ENCODE data around the gene EME2. TPM values are rescaled to one million over a fixed set of nuclear protein-coding genes. Genes with fewer than 3 reads are reported as not detected.

Gene EME2
- polyA plus RNA-seq, 1 donor from 2014 or later: 21.2 TPM

DNA sequence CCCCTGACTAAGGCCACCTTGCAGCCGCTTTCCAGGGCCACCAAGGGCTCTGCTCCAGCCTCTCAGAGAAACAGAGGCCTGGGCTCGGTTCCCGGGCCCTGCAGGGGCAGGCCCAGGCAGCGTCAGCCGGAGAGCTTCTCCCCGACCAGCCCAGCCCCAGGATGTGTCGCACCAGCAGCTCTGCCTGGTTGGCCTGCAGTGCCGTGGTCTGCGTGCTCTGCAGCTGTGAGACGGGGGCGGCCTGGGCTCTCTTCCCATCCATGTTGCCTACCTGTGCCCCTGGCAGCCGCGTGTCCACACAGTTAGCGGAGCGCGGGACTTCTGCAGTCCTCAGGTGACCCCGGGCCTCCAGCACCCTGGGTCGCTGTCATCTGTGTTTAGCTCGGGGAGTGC lies 16.1 kb downstream of the EME2 start:
- TF ChIP-seq EZH2 (IDR thresholded peaks at IDR 0.05; ENCODE audit: borderline replicate concordance, insufficient read depth, low read length, poor library complexity, severe bottlenecking) (no peak), TAF1 (IDR thresholded peaks at IDR 0.05; ENCODE audit: low read depth) (no peak), SMC3 (conservative IDR thresholded peaks at IDR 0.05; ENCODE audit: poor library complexity) (no peak), EP300 (conservative IDR thresholded peaks at IDR 0.05; ENCODE audit: poor library complexity, severe bottlenecking) (no peak), POLR2AphosphoS5 (IDR thresholded peaks at IDR 0.05) (no peak), RAD21 (conservative IDR thresholded peaks at IDR 0.05) (no peak), MXI1 (conservative IDR thresholded peaks at IDR 0.05; ENCODE audit: poor library complexity, severe bottlenecking) (no peak)
- TF ChIP-seq, protein P1, sequence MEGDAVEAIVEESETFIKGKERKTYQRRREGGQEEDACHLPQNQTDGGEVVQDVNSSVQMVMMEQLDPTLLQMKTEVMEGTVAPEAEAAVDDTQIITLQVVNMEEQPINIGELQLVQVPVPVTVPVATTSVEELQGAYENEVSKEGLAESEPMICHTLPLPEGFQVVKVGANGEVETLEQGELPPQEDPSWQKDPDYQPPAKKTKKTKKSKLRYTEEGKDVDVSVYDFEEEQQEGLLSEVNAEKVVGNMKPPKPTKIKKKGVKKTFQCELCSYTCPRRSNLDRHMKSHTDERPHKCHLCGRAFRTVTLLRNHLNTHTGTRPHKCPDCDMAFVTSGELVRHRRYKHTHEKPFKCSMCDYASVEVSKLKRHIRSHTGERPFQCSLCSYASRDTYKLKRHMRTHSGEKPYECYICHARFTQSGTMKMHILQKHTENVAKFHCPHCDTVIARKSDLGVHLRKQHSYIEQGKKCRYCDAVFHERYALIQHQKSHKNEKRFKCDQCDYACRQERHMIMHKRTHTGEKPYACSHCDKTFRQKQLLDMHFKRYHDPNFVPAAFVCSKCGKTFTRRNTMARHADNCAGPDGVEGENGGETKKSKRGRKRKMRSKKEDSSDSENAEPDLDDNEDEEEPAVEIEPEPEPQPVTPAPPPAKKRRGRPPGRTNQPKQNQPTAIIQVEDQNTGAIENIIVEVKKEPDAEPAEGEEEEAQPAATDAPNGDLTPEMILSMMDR (IDR thresholded peaks at IDR 0.05; ENCODE audit: poor library complexity, severe bottlenecking): no peak
- TF ChIP-seq, protein P2, sequence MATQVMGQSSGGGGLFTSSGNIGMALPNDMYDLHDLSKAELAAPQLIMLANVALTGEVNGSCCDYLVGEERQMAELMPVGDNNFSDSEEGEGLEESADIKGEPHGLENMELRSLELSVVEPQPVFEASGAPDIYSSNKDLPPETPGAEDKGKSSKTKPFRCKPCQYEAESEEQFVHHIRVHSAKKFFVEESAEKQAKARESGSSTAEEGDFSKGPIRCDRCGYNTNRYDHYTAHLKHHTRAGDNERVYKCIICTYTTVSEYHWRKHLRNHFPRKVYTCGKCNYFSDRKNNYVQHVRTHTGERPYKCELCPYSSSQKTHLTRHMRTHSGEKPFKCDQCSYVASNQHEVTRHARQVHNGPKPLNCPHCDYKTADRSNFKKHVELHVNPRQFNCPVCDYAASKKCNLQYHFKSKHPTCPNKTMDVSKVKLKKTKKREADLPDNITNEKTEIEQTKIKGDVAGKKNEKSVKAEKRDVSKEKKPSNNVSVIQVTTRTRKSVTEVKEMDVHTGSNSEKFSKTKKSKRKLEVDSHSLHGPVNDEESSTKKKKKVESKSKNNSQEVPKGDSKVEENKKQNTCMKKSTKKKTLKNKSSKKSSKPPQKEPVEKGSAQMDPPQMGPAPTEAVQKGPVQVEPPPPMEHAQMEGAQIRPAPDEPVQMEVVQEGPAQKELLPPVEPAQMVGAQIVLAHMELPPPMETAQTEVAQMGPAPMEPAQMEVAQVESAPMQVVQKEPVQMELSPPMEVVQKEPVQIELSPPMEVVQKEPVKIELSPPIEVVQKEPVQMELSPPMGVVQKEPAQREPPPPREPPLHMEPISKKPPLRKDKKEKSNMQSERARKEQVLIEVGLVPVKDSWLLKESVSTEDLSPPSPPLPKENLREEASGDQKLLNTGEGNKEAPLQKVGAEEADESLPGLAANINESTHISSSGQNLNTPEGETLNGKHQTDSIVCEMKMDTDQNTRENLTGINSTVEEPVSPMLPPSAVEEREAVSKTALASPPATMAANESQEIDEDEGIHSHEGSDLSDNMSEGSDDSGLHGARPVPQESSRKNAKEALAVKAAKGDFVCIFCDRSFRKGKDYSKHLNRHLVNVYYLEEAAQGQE (IDR thresholded peaks at IDR 0.05; ENCODE audit: borderline replicate concordance): no peak
- H3K36me3 ChIP-seq (ENCODE audit: insufficient read depth, low read length): no peaks in the 10 kb centered on the region

DNA sequence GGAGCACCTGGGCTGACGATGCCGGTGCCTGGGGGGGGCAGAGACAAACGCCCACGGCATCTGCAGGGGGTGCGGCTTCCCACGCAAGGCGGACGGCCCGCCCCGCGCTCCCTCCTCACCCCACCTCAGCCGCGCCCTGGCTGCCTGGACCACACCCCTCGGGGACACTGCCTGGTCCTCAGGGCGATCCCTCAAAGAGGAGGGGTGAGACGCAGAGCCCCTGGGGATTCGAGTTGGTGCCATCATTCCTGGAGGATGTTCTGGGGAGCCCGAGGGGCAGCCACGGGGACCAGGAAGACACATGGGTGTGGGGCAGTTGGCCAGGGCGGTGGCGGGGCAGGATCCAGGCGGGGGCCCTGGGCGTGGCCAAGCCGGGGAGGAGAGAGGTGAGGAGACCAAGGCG lies 17.0 kb downstream of the EME2 start:
- Histone ChIP-seq H3F3A (ENCODE audit: insufficient read depth, low read length, poor library complexity, severe bottlenecking) (no peaks in the 10 kb centered on the region), H3K36me3 (ENCODE audit: insufficient read depth, low read length) (no peaks in the 10 kb centered on the region), H4K20me1 (ENCODE audit: insufficient read depth) (no peaks in the 10 kb centered on the region), H3K9ac (ENCODE audit: low read length) (no peak overlapping the region), H3K9me2 (ENCODE audit: insufficient read depth, low read length) (no peaks in the 10 kb centered on the region), H3K4me3 (ENCODE audit: low read length) (no peak overlapping the region), H3K4me2 (ENCODE audit: low read length) (no peak overlapping the region), H2AFZ (ENCODE audit: low read depth, low read length) (no peak overlapping the region), H3K27me3 (ENCODE audit: insufficient read depth, low read depth, low read length) (no peaks in the 10 kb centered on the region), H3K9me3 (ENCODE audit: low read length) (no peaks in the 10 kb centered on the region), H3K27ac (ENCODE audit: low read length) (no peak overlapping the region), H3K79me2 (replicated peaks; ENCODE audit: insufficient read depth, low read length) (peaks cover 6% of the 10 kb centered on the region)
- TF ChIP-seq MXI1 (conservative IDR thresholded peaks at IDR 0.05; ENCODE audit: poor library complexity, severe bottlenecking): no peak
- no peak for TF ChIP-seq EZH2 (IDR thresholded peaks at IDR 0.05; ENCODE audit: borderline replicate concordance, insufficient read depth, low read length, poor library complexity, severe bottlenecking)
- TF ChIP-seq EP300 (conservative IDR thresholded peaks at IDR 0.05; ENCODE audit: poor library complexity, severe bottlenecking): no peak
- TF ChIP-seq RAD21 (conservative IDR thresholded peaks at IDR 0.05): no peak
- TF ChIP-seq, protein P2 (IDR thresholded peaks at IDR 0.05; ENCODE audit: borderline replicate concordance): no peak
- TF ChIP-seq, protein P1 (IDR thresholded peaks at IDR 0.05; ENCODE audit: poor library complexity, severe bottlenecking): no peak
- no peak for TF ChIP-seq POLR2AphosphoS5 (IDR thresholded peaks at IDR 0.05)
- no peak for TF ChIP-seq SMC3 (conservative IDR thresholded peaks at IDR 0.05; ENCODE audit: poor library complexity)
- no peak for TF ChIP-seq TAF1 (IDR thresholded peaks at IDR 0.05; ENCODE audit: low read depth)

More for the DNA sequence above, 16.1 kb downstream of the EME2 start:
- H3K4me2 ChIP-seq (ENCODE audit: low read length): no peak overlapping the region
- no peak overlapping the region for H3K9ac ChIP-seq (ENCODE audit: low read length)
- H3K9me2 ChIP-seq (ENCODE audit: insufficient read depth, low read length): no peaks in the 10 kb centered on the region
- no peaks in the 10 kb centered on the region for H4K20me1 ChIP-seq (ENCODE audit: insufficient read depth)
- H3F3A ChIP-seq (ENCODE audit: insufficient read depth, low read length, poor library complexity, severe bottlenecking): no peaks in the 10 kb centered on the region
- H3K4me3 ChIP-seq (ENCODE audit: low read length): no peak overlapping the region
- no peaks in the 10 kb centered on the region for H3K9me3 ChIP-seq (ENCODE audit: low read length)
- H3K79me2 ChIP-seq (replicated peaks; ENCODE audit: insufficient read depth, low read length): peaks cover 14% of the 10 kb centered on the region
- no peak overlapping the region for H2AFZ ChIP-seq (ENCODE audit: low read depth, low read length)
- H3K27ac ChIP-seq (ENCODE audit: low read length): no peak overlapping the region
- no peaks in the 10 kb centered on the region for H3K27me3 ChIP-seq (ENCODE audit: insufficient read depth, low read depth, low read length)
